Caco-2 (cell line): Measurements from ENCODE around the gene ZBTB42. TPM values are rescaled to one million over a fixed set of nuclear protein-coding genes. Genes with fewer than 3 reads are reported as not detected.

Source experiments
- BruUV-seq: library from RNA; stranded (reverse); fragments of 400-500 nt; replicated peaks from 2 replicates; lab custom pipeline; 2021; lab: Mats Ljungman, UMichigan
- CTCF ChIA-PET: fragments of 300-600 bp; sonication (Branson Sonifier 250); formaldehyde crosslinking; loops from one replicate; lab custom pipeline; 2022; ENCODE audit warnings: antibody characterized with exemption; lab: Charles Lee
- POLR2A ChIA-PET: fragments of 300-600 bp; sonication (Branson Sonifier 250); formaldehyde crosslinking; loops from one replicate; lab custom pipeline; 2022; ENCODE audit warnings: antibody characterized with exemption; lab: Charles Lee
- DNase-seq, 2 experiments: peaks; one replicate each; pipeline versions ENCODE4 v3.0.0 to v3.0.0-alpha.2; 2020 to 2022
- H3K27me3 ChIP-seq: replicated peaks from 2 replicates; pipeline ENCODE4 v1.6.0; 2011; ENCODE audit warnings: low read length; ENCODE audit not compliant: control insufficient read depth, insufficient read depth
- H3K36me3 ChIP-seq: 2 replicates; pipeline ENCODE4 v1.5.1; 2011; ENCODE audit warnings: low read length; ENCODE audit not compliant: control insufficient read depth, insufficient read depth
- H3K4me1 ChIP-seq: fragments of 250-450 bp; sonication (Bioruptor Pico); 2 replicates; pipeline ENCODE4 v1.5.1; 2020; ENCODE audit warnings: mild to moderate bottlenecking
- H3K4me3 ChIP-seq: 2 replicates; pipeline ENCODE4 v1.5.1; 2011; ENCODE audit warnings: low read depth, mild to moderate bottlenecking, control low read depth, low read length
- H3K9me3 ChIP-seq: fragments of 250-450 bp; sonication (Bioruptor Pico); 2 replicates; pipeline ENCODE4 v1.5.1; 2020; ENCODE audit warnings: mild to moderate bottlenecking, moderate library complexity
- H3K27ac Mint-ChIP-seq: one replicate; pipeline ENCODE4 v1.8.0; 2022; ENCODE audit warnings: mixed read lengths; ENCODE audit not compliant: unreplicated experiment
- H3K27me3 Mint-ChIP-seq: one replicate; pipeline ENCODE4 v1.8.0; 2022; ENCODE audit warnings: mixed read lengths; ENCODE audit not compliant: insufficient read depth, unreplicated experiment
- H3K36me3 Mint-ChIP-seq: one replicate; pipeline ENCODE4 v1.8.0; 2022; ENCODE audit warnings: mild to moderate bottlenecking, mixed read lengths; ENCODE audit not compliant: insufficient read depth, unreplicated experiment
- H3K4me1 Mint-ChIP-seq: one replicate; pipeline ENCODE4 v1.8.0; 2022; ENCODE audit warnings: low read depth, mixed read lengths; ENCODE audit not compliant: unreplicated experiment
- H3K4me3 Mint-ChIP-seq: one replicate; pipeline ENCODE4 v1.8.0; 2022; ENCODE audit warnings: mild to moderate bottlenecking, moderate library complexity, mixed read lengths; ENCODE audit not compliant: unreplicated experiment
- H3K9me3 Mint-ChIP-seq: one replicate; pipeline ENCODE4 v1.8.0; 2022; ENCODE audit warnings: mixed read lengths; ENCODE audit not compliant: unreplicated experiment
- CTCF ChIP-seq, 2 experiments: fragments of 200-600 bp in 1 of 2; IDR thresholded peaks; 1 replicate in 1 of 2; 2 replicates in 1 of 2; pipeline versions ENCODE4 v1.5.1 to v1.8.0; 2011 to 2022; ENCODE audit warnings: antibody characterized with exemption in 1 of 2, control low read depth in 1 of 2, inconsistent platforms in 1 of 2, low read depth in 1 of 2, low read length in 1 of 2, mild to moderate bottlenecking in 1 of 2, moderate library complexity in 1 of 2; ENCODE audit not compliant: insufficient read depth in 1 of 2, severe bottlenecking in 1 of 2, unreplicated experiment in 1 of 2
- intact Hi-C: fragments of 100-400 bp; cut with micrococcal nuclease; formaldehyde crosslinking; loops from one replicate; pipeline ENCODE4 v1.10.0; 2022; ENCODE audit not compliant: unreplicated experiment
- total RNA-seq: library from RNA; stranded (reverse); gene quantifications from 2 replicates; pipeline ENCODE4 v1.2.3, GENCODE V29; 2022

Gene ZBTB42
- total RNA-seq, 1 experiment from 2014 or later, result 9.7 TPM

- no peak overlapping the region for H3K27ac Mint-ChIP-seq
- no peaks in the 10 kb centered on the region for H3K4me1 Mint-ChIP-seq
- intact Hi-C loops, result no loop called here
- no peaks in the 10 kb centered on the region for H3K9me3 Mint-ChIP-seq
- no peak for TF ChIP-seq CTCF (IDR thresholded peaks at IDR 0.05; ENCODE audit: insufficient read depth in 1 of 2, low read depth in 1 of 2, low read length in 1 of 2, severe bottlenecking in 1 of 2, unreplicated experiment in 1 of 2)
- H3K27me3 Mint-ChIP-seq, result no peaks in the 10 kb centered on the region
- H3K36me3 Mint-ChIP-seq, result peaks cover 6% of the 10 kb centered on the region
- no peak for DNase-seq
- no TSS peak for BruUV-seq
- Histone ChIP-seq H3K4me1 (peaks cover 24% of the 10 kb centered on the region), H3K4me3 (no peak overlapping the region), H3K36me3 (no peaks in the 10 kb centered on the region), H3K27me3 (no peaks in the 10 kb centered on the region), H3K9me3 (no peaks in the 10 kb centered on the region)
- ChIA-PET CTCF (interaction anchor here (0.6 to 0.7 kb wide), 2 partner anchors 35 to 242 kb away, joined by 3 to 4 read pairs; no protein-coding TSS in a partner anchor), POLR2A (no interaction called here)
- no peak overlapping the region for H3K4me3 Mint-ChIP-seq
Observed at GRCh38 chr14:104792101-104792884, 8.6 kb upstream of the ZBTB42 start.

GRCh38 chr14:104792945-104793702, 7.8 kb upstream of the ZBTB42 start:
- Mint-ChIP-seq H3K36me3 (peaks cover 5% of the 10 kb centered on the region), H3K27ac (no peak overlapping the region), H3K4me3 (peak overlapping the region; percentile 77), H3K9me3 (no peaks in the 10 kb centered on the region), H3K4me1 (no peaks in the 10 kb centered on the region), H3K27me3 (no peaks in the 10 kb centered on the region)
- intact Hi-C loops, result no loop called here
- DNase-seq, result no peak
- Histone ChIP-seq H3K9me3 (no peaks in the 10 kb centered on the region), H3K27me3 (no peaks in the 10 kb centered on the region), H3K36me3 (no peaks in the 10 kb centered on the region), H3K4me3 (no peak overlapping the region), H3K4me1 (peaks cover 33% of the 10 kb centered on the region)
- no peak for TF ChIP-seq CTCF (IDR thresholded peaks at IDR 0.05; ENCODE audit: insufficient read depth in 1 of 2, low read depth in 1 of 2, low read length in 1 of 2, severe bottlenecking in 1 of 2, unreplicated experiment in 1 of 2)
- POLR2A ChIA-PET, result no interaction called here
- BruUV-seq, result no TSS peak
- CTCF ChIA-PET, result no interaction called here

GRCh38 chr14:104793703-104793959, 7.3 kb upstream of the ZBTB42 start:
- Histone ChIP-seq H3K4me1 (peaks cover 35% of the 10 kb centered on the region), H3K36me3 (no peaks in the 10 kb centered on the region), H3K27me3 (no peaks in the 10 kb centered on the region), H3K9me3 (no peaks in the 10 kb centered on the region), H3K4me3 (no peak overlapping the region; the same call in 1 of the 2 replicates)
- no peak for DNase-seq
- no peaks in the 10 kb centered on the region for H3K27me3 Mint-ChIP-seq
- ChIA-PET CTCF (interaction anchor here (1.5 kb wide), 1 partner anchor 33 kb away, joined by 9 read pairs; no protein-coding TSS in a partner anchor), POLR2A (no interaction called here)
- H3K9me3 Mint-ChIP-seq, result no peaks in the 10 kb centered on the region
- H3K4me1 Mint-ChIP-seq, result no peaks in the 10 kb centered on the region
- H3K27ac Mint-ChIP-seq, result no peak overlapping the region
- TF ChIP-seq CTCF (IDR thresholded peaks at IDR 0.05; ENCODE audit: insufficient read depth in 1 of 2, low read depth in 1 of 2, low read length in 1 of 2, severe bottlenecking in 1 of 2, unreplicated experiment in 1 of 2), result no peak
- peaks cover 5% of the 10 kb centered on the region for H3K36me3 Mint-ChIP-seq
- H3K4me3 Mint-ChIP-seq, result peak overlapping the region; percentile 77
- no TSS peak for BruUV-seq
- intact Hi-C loops, result no loop called here
